Measurements from ENCODE around the gene ZGPAT.

The ZGPAT gene

GRCh38 chr20:63708301-63709148, 686 bp downstream of the ZGPAT start:
- Histone ChIP-seq H3K4me1 (ENCODE audit: low read length) (peaks cover 17% of the 10 kb centered on the region), H3K79me2 (ENCODE audit: low read length) (peaks cover 76% of the 10 kb centered on the region), H3K36me3 (replicated peaks; ENCODE audit: low read depth, low read length) (peaks cover 56% of the 10 kb centered on the region), H3K9me3 (ENCODE audit: insufficient read depth, low read length) (no peaks in the 10 kb centered on the region), H3K4me2 (ENCODE audit: low read length) (peak overlapping the region; percentile 93), H2AFZ (ENCODE audit: low read depth, low read length) (no peak overlapping the region), H3K27ac (ENCODE audit: low read length) (peak overlapping the region; percentile 11; the same call in 1 of the 2 replicates), H3K9ac (ENCODE audit: low read length) (peak overlapping the region; percentile 80), H3K4me3 (ENCODE audit: low read length) (peak overlapping the region; percentile 85), H4K20me1 (ENCODE audit: insufficient read depth, low read length) (0 out of 2 replicates have a peak, but pooled peaks cover 4% of the 10 kb centered on the region), H3K27me3 (ENCODE audit: low read depth, low read length) (no peaks in the 10 kb centered on the region)
- TF ChIP-seq EZH2phosphoT487 (IDR thresholded peaks at IDR 0.05; ENCODE audit: low read depth) (no peak), CTCF (IDR thresholded peaks at IDR 0.05; ENCODE audit: low read depth, low read length) (no peak)

- Histone ChIP-seq H3K36me3 (replicated peaks; ENCODE audit: low read depth, low read length) (peaks cover 58% of the 10 kb centered on the region), H3K4me1 (ENCODE audit: low read length) (peaks cover 17% of the 10 kb centered on the region), H3K9me3 (ENCODE audit: insufficient read depth, low read length) (no peaks in the 10 kb centered on the region), H3K27me3 (ENCODE audit: low read depth, low read length) (no peaks in the 10 kb centered on the region), H3K4me2 (ENCODE audit: low read length) (peak overlapping the region; percentile 93), H3K27ac (ENCODE audit: low read length) (no peak overlapping the region), H3K79me2 (ENCODE audit: low read length) (peaks cover 81% of the 10 kb centered on the region), H3K4me3 (ENCODE audit: low read length) (peak overlapping the region; percentile 85), H2AFZ (ENCODE audit: low read depth, low read length) (no peak overlapping the region), H4K20me1 (ENCODE audit: insufficient read depth, low read length) (0 out of 2 replicates have a peak, but pooled peaks cover 4% of the 10 kb centered on the region), H3K9ac (ENCODE audit: low read length) (no peak overlapping the region)
- no peak for TF ChIP-seq EZH2phosphoT487 (IDR thresholded peaks at IDR 0.05; ENCODE audit: low read depth)
Measured at GRCh38 chr20:63709149-63709527, 1.3 kb downstream of the ZGPAT start.

GRCh38 chr20:63711085-63711645, 3.3 kb downstream of the ZGPAT start:
- Histone ChIP-seq H3K27me3 (ENCODE audit: low read depth, low read length) (no peaks in the 10 kb centered on the region), H3K9me3 (ENCODE audit: insufficient read depth, low read length) (peaks cover 2% of the 10 kb centered on the region; the same call in 1 of the 2 replicates), H3K79me2 (ENCODE audit: low read length) (peaks cover 91% of the 10 kb centered on the region), H3K9ac (ENCODE audit: low read length) (no peak overlapping the region), H2AFZ (ENCODE audit: low read depth, low read length) (no peak overlapping the region), H4K20me1 (ENCODE audit: insufficient read depth, low read length) (0 out of 2 replicates have a peak, but pooled peaks cover 4% of the 10 kb centered on the region), H3K4me3 (ENCODE audit: low read length) (no peak overlapping the region), H3K4me1 (ENCODE audit: low read length) (peaks cover 21% of the 10 kb centered on the region), H3K27ac (ENCODE audit: low read length) (no peak overlapping the region), H3K4me2 (ENCODE audit: low read length) (no peak overlapping the region), H3K36me3 (replicated peaks; ENCODE audit: low read depth, low read length) (peaks cover 57% of the 10 kb centered on the region)
- TF ChIP-seq EZH2phosphoT487 (IDR thresholded peaks at IDR 0.05; ENCODE audit: low read depth) (no peak), CTCF (IDR thresholded peaks at IDR 0.05; ENCODE audit: low read depth, low read length) (no peak)

- H3K4me2 ChIP-seq (ENCODE audit: low read length): no peak overlapping the region
- H3K79me2 ChIP-seq (ENCODE audit: low read length): peaks cover 91% of the 10 kb centered on the region
- H3K36me3 ChIP-seq (replicated peaks; ENCODE audit: low read depth, low read length): peaks cover 59% of the 10 kb centered on the region
- H3K4me1 ChIP-seq (ENCODE audit: low read length): peaks cover 18% of the 10 kb centered on the region
- H3K27me3 ChIP-seq (ENCODE audit: low read depth, low read length): no peaks in the 10 kb centered on the region
- H4K20me1 ChIP-seq (ENCODE audit: insufficient read depth, low read length): no peaks in the 10 kb centered on the region
- H3K4me3 ChIP-seq (ENCODE audit: low read length): no peak overlapping the region
- H3K9me3 ChIP-seq (ENCODE audit: insufficient read depth, low read length): peaks cover 2% of the 10 kb centered on the region; the same call in 1 of the 2 replicates
- H2AFZ ChIP-seq (ENCODE audit: low read depth, low read length): no peak overlapping the region
- H3K27ac ChIP-seq (ENCODE audit: low read length): no peak overlapping the region
- TF ChIP-seq CTCF (IDR thresholded peaks at IDR 0.05; ENCODE audit: low read depth, low read length): no peak
- TF ChIP-seq EZH2phosphoT487 (IDR thresholded peaks at IDR 0.05; ENCODE audit: low read depth): no peak
- no peak overlapping the region for H3K9ac ChIP-seq (ENCODE audit: low read length)
Measured at GRCh38 chr20:63712191-63712590, 4.4 kb downstream of the ZGPAT start.
